ENCODE data around the gene OR5AC2. TPM values are rescaled to one million over a fixed set of nuclear protein-coding genes. Genes with fewer than 3 reads are reported as not detected.

The OR5AC2 gene
- total and polyA plus RNA-seq, 9 donors: not detected

Other genes with a start within 250 kb of the OR5AC2 start
- gene RIOX2, start 114.7 kb upstream of the OR5AC2 start, total RNA-seq: 10 to 100 TPM; 12.6 to 36.7 (median 23.0) TPM
- gene RIOX2, start 114.7 kb upstream of the OR5AC2 start, polyA plus RNA-seq: 10 to 100 TPM; 10.3 to 21.2 TPM
- gene GABRR3, start 51.9 kb upstream of the OR5AC2 start, total RNA-seq: not detected
- not detected for gene GABRR3, start 51.9 kb upstream of the OR5AC2 start, polyA plus RNA-seq
- gene OR5H1, start 43.5 kb downstream of the OR5AC2 start, total RNA-seq: not detected
- gene OR5H1, start 43.5 kb downstream of the OR5AC2 start, polyA plus RNA-seq: not detected
- not detected for gene OR5H14, start 60.3 kb downstream of the OR5AC2 start, total RNA-seq
- not detected for gene OR5H14, start 60.3 kb downstream of the OR5AC2 start, polyA plus RNA-seq
- gene OR5H15, start 79.5 kb downstream of the OR5AC2 start, total RNA-seq: not detected
- gene OR5H15, start 79.5 kb downstream of the OR5AC2 start, polyA plus RNA-seq: not detected
- gene OR5H6, start 177.1 kb downstream of the OR5AC2 start, total RNA-seq: not detected
- not detected for gene OR5H6, start 177.1 kb downstream of the OR5AC2 start, polyA plus RNA-seq
- not detected for gene OR5H2, start 195.3 kb downstream of the OR5AC2 start, total RNA-seq
- not detected for gene OR5H2, start 195.3 kb downstream of the OR5AC2 start, polyA plus RNA-seq

Data from ovary (tissue), 9 donors.